Uterus (tissue), 4 donors: ENCODE data around the gene PCDHGA7. TPM values are rescaled to one million over a fixed set of nuclear protein-coding genes. Genes with fewer than 3 reads are reported as not detected.
"Not testable (repeated sequence)": the region's sequence is repeated elsewhere in the genome, so short reads cannot be mapped to it uniquely, and the experiment has no call there.

ENCODE experiments used
- DNase-seq, 2 donors: peaks; one replicate each; pipeline ENCODE4 v3.0.0-alpha.2; 2019 to 2020
- H3K27ac ChIP-seq, 2 donors: fragments of 200-600 bp; sonication (generic); 1 replicate in 1 of 2; 2 replicates in 1 of 2; pipeline ENCODE4 v1.5.1; 2016 to 2018
- H3K27me3 ChIP-seq, 2 donors: fragments of 200-600 bp; sonication (generic); one replicate each; pipeline ENCODE4 v1.5.1; 2018 to 2019; ENCODE audit warnings: control low read depth in 1 of 2
- H3K36me3 ChIP-seq, 2 donors: fragments of 200-600 bp; sonication (generic); one replicate each; pipeline ENCODE4 v1.5.1; 2019; ENCODE audit warnings: control low read depth in 1 of 2
- H3K4me1 ChIP-seq, 2 donors: fragments of 200-600 bp; sonication (generic); one replicate each; pipeline ENCODE4 v1.5.1; 2018 to 2019; ENCODE audit warnings: control low read depth in 1 of 2
- H3K4me3 ChIP-seq, 2 donors: fragments of 200-600 bp; sonication (generic); 1 replicate in 1 of 2; 2 replicates in 1 of 2; pipeline ENCODE4 v1.5.1; 2018 to 2019; ENCODE audit warnings: mild to moderate bottlenecking in 1 of 2
- H3K9me3 ChIP-seq, 2 donors: fragments of 200-600 bp; sonication (generic); one replicate each; pipeline ENCODE4 v1.5.1; 2019; ENCODE audit warnings: control low read depth in 1 of 2
- POLR2A ChIP-seq, 2 donors: fragments of 450-650 bp; IDR thresholded peaks; one replicate each; pipeline ENCODE4 v1.6.1; 2016; ENCODE audit warnings: antibody characterized with exemption in 2 of 2, mild to moderate bottlenecking in 1 of 2, moderate library complexity in 1 of 2
- intact Hi-C: fragments of 100-400 bp; cut with DNase I; formaldehyde crosslinking; loops from one replicate; pipeline ENCODE4 v1.15.1; 2023; ENCODE audit warnings: low total_unique reads
- total RNA-seq, 4 donors: library from RNA; depleted of rRNA in 3 of 4; stranded (reverse); fragments of >200 nt in 3 of 4; gene quantifications; one replicate each; pipeline versions ENCODE4 v1.1.0 to v1.2.4, GENCODE V29; 2014 to 2023
- TF ChIP-seq, protein P1 (sequence below), 4 experiments: fragments of 200-600 bp in 2 of 4; fragments of 450-650 bp in 2 of 4; sonication (generic) in 2 of 4; IDR thresholded peaks; one replicate each; pipeline ENCODE4 v1.5.1; 2016 to 2019; ENCODE audit warnings: antibody characterized with exemption in 4 of 4, mild to moderate bottlenecking in 2 of 4, moderate library complexity in 1 of 4
- donor health status: DM: yes; HTN: yes; CAD: no.

Gene PCDHGA7
- total RNA-seq, 4 donors from 2014 or later: 10.0 to 14.1 (median 11.8) TPM

DNA sequence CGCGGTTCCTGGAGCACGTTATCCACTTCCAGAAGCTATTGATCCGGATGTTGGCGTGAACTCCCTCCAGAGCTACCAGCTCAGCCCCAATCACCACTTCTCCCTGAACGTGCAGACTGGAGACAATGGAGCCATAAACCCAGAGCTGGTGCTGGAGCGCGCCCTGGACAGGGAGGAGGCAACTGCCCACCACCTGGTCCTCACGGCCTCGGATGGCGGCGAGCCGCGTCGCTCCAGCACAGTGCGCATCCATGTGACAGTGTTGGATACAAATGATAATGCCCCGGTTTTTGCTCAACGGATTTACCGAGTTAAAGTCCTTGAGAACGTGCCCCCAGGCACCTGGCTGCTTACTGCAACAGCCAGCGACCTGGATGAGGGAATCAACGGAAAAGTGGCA lies 20.8 kb downstream of the PCDHGA7 start:
- Histone ChIP-seq H3K36me3 (no peaks in the 10 kb centered on the region), H3K27ac (no peak overlapping the region), H3K4me1 (no peaks in the 10 kb centered on the region), H3K9me3 (peaks cover 0 to 94% of the 10 kb centered on the region in 2 donors), H3K27me3 (no peaks in the 10 kb centered on the region), H3K4me3 (peak overlapping the region in 1 of 2 donors; percentile 16)
- intact Hi-C loops: no loop called here
- DNase-seq: no peak
- no peak for TF ChIP-seq POLR2A (IDR thresholded peaks at IDR 0.05)
- TF ChIP-seq, protein P1, sequence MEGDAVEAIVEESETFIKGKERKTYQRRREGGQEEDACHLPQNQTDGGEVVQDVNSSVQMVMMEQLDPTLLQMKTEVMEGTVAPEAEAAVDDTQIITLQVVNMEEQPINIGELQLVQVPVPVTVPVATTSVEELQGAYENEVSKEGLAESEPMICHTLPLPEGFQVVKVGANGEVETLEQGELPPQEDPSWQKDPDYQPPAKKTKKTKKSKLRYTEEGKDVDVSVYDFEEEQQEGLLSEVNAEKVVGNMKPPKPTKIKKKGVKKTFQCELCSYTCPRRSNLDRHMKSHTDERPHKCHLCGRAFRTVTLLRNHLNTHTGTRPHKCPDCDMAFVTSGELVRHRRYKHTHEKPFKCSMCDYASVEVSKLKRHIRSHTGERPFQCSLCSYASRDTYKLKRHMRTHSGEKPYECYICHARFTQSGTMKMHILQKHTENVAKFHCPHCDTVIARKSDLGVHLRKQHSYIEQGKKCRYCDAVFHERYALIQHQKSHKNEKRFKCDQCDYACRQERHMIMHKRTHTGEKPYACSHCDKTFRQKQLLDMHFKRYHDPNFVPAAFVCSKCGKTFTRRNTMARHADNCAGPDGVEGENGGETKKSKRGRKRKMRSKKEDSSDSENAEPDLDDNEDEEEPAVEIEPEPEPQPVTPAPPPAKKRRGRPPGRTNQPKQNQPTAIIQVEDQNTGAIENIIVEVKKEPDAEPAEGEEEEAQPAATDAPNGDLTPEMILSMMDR (IDR thresholded peaks at IDR 0.05): no peak

- H3K4me3 ChIP-seq: peak within 1 kb of the TSS in 1 of 2 donors; percentile 25
- H3K36me3 ChIP-seq, intact Hi-C loops, H3K27me3 ChIP-seq, H3K4me1 ChIP-seq, H3K27ac ChIP-seq: not testable (repeated sequence)
- H3K9me3 ChIP-seq: peaks cover 0 to 99% of the 10 kb centered on the region in 2 donors
- TF ChIP-seq, protein P1 (IDR thresholded peaks at IDR 0.05): peak; percentile 13 to 40 (median 28)
- DNase-seq: peak in 1 of 2 donors; percentile 38
Observed at GRCh38 chr5:141407790-141408505, 25.4 kb downstream of the PCDHGA7 start, which contains the start of gene PCDHGB6. TSS of gene PCDHGB6 (plus strand) at chr5:141408021. CDS start at chr5:141408203, 182 bp downstream.

GRCh38 chr5:141409598-141410306 lies 27.2 kb downstream of the PCDHGA7 start:
- intact Hi-C loops: no loop called here
- TF ChIP-seq POLR2A (IDR thresholded peaks at IDR 0.05): no peak
- TF ChIP-seq, protein P1 (IDR thresholded peaks at IDR 0.05): no peak
- H3K36me3 ChIP-seq: no peaks in the 10 kb centered on the region
- no peak overlapping the region for H3K27ac ChIP-seq
- peaks cover 6 to 99% of the 10 kb centered on the region in 2 donors for H3K9me3 ChIP-seq
- no peaks in the 10 kb centered on the region for H3K4me1 ChIP-seq
- DNase-seq: no peak
- no peaks in the 10 kb centered on the region for H3K27me3 ChIP-seq
- peak overlapping the region in 1 of 2 donors; percentile 2 for H3K4me3 ChIP-seq

DNA sequence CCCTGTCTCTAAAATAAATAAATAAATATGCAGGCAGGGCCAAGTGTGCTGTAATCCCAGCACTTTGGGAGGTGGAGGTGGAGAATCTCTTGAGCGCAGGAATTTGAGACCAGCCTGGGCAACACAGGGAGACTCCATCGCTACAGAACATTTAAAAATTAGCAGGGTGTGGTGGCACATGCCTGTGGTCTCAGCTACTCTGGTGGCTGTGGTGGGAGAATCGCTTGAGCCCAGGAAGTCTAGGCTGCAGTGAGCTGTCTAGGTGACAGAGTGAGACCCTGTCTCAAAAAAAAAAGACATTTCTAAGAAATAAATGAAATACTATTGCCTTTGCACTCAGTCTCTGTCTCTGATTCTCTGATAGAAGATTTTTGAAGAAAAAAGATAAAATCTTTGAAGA lies 29.0 kb downstream of the PCDHGA7 start:
- no peaks in the 10 kb centered on the region for H3K36me3 ChIP-seq
- no peak overlapping the region for H3K27ac ChIP-seq
- no peaks in the 10 kb centered on the region for H3K27me3 ChIP-seq
- H3K9me3 ChIP-seq: peaks cover 6 to 97% of the 10 kb centered on the region in 2 donors
- intact Hi-C loops: no loop called here
- H3K4me3 ChIP-seq: no peak overlapping the region
- no peak for TF ChIP-seq POLR2A (IDR thresholded peaks at IDR 0.05)
- TF ChIP-seq, protein P1 (IDR thresholded peaks at IDR 0.05): no peak
- no peaks in the 10 kb centered on the region for H3K4me1 ChIP-seq
- DNase-seq: no peak
